ENCODE data around the gene ERBB4. TPM values are rescaled to one million over a fixed set of nuclear protein-coding genes. Genes with fewer than 3 reads are reported as not detected.

The ERBB4 gene
- total RNA-seq, 5 donors from 2014 or later (not counting 1 experiment from before 2014, with no cell fraction given) = 0.03 to 0.06 TPM; not detected in 3

DNA sequence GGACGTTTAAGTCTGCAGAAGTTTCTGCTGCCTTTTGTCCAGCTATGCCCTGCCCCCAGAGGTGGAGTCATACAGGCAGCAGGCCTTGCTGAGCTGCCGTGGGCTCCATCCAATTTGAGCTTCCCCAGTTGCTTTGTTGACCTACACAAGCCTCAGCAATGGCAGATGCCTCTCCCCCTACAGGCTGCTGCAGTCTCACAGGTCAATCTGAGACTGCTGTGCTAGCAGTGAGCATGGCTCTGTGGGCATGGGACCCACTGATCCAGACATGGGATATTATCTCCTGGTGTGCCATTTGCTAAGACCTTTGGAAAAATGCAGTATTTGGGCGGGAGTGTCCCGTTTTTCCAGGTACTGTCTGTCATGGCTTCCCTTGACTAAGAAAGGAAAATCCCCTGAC, 726.0 kb downstream of the ERBB4 start:
- Mint-ChIP-seq H3K36me3 (no peaks in the 10 kb centered on the region), H3K27ac (no peak overlapping the region), H3K4me1 (no peaks in the 10 kb centered on the region), H3K4me3 (no peak overlapping the region), H3K9me3 (peaks cover 7 to 10% (median 8%) of the 10 kb centered on the region in 3 donors), H3K27me3 (no peaks in the 10 kb centered on the region)
- H3K27me3 ChIP-seq (replicated peaks in 1 of 2; ENCODE audit: control insufficient read depth in 2 of 2, extremely low read depth in 1 of 2, insufficient read depth in 2 of 2, low read length in 1 of 2) = no peaks in the 10 kb centered on the region
- ATAC-seq (replicated peaks in 1 of 4) (no peak), DNase-seq (no peak)
- CTCF ChIA-PET = no interaction called here
- H3K9me3 ChIP-seq = no peaks in the 10 kb centered on the region
- H3K27ac ChIP-seq (ENCODE audit: low read length) = no peak overlapping the region
- no peaks in the 10 kb centered on the region for H3K36me3 ChIP-seq (ENCODE audit: control insufficient read depth in 2 of 2, extremely low read depth in 1 of 2, insufficient read depth in 1 of 2, low read length in 1 of 2)
- POLR2A ChIA-PET = no interaction called here
- no peaks in the 10 kb centered on the region for H3K4me1 ChIP-seq (ENCODE audit: control insufficient read depth in 1 of 2, extremely low read depth in 1 of 2, insufficient read depth in 2 of 2, low read length in 2 of 2)
- no peak overlapping the region for H3K4me3 ChIP-seq (ENCODE audit: control insufficient read depth in 1 of 2, extremely low read depth in 1 of 2, low read length in 1 of 2)
- 62% methylated on average over 4 of the region's 4 CpGs for WGBS (ENCODE audit: insufficient coverage)

DNA sequence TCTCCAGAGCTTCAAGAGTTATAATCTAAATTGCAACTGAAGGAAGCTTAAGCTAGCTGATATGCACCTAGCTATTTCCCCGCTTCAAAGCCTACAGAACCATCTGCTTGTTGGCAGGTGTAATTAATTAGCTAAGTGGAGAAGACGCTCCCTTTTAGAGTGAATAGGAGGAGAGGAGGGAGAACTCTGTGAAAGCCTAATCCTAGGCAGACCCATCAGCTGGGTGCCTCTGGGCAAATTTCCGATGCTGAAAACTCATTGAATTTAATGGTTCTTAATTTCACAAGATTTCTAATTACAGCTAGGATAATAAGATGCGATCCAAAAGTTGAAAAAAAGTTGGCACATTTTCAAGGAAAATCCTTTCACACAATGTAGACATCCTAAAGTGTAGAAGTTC, 735.9 kb downstream of the ERBB4 start:
- 100% methylated on average over 2 of the region's 4 CpGs for WGBS (ENCODE audit: insufficient coverage)
- no peaks in the 10 kb centered on the region for H3K36me3 Mint-ChIP-seq
- peaks cover 0 to 4% (median 1%) of the 10 kb centered on the region in 3 donors for H3K9me3 Mint-ChIP-seq
- Histone ChIP-seq H3K4me3 (ENCODE audit: control insufficient read depth in 1 of 2, extremely low read depth in 1 of 2, low read length in 1 of 2) (no peak overlapping the region), H3K27me3 (replicated peaks in 1 of 2; ENCODE audit: control insufficient read depth in 2 of 2, extremely low read depth in 1 of 2, insufficient read depth in 2 of 2, low read length in 1 of 2) (no peaks in the 10 kb centered on the region), H3K27ac (ENCODE audit: low read length) (no peak overlapping the region), H3K36me3 (ENCODE audit: control insufficient read depth in 2 of 2, extremely low read depth in 1 of 2, insufficient read depth in 1 of 2, low read length in 1 of 2) (no peaks in the 10 kb centered on the region), H3K9me3 (no peaks in the 10 kb centered on the region), H3K4me1 (ENCODE audit: control insufficient read depth in 1 of 2, extremely low read depth in 1 of 2, insufficient read depth in 2 of 2, low read length in 2 of 2) (no peaks in the 10 kb centered on the region)
- H3K27ac Mint-ChIP-seq = no peak overlapping the region
- no peak overlapping the region for H3K4me3 Mint-ChIP-seq
- H3K27me3 Mint-ChIP-seq = no peaks in the 10 kb centered on the region
- no peak for DNase-seq
- ATAC-seq (replicated peaks in 1 of 4) = no peak
- CTCF ChIA-PET = no interaction called here
- H3K4me1 Mint-ChIP-seq = no peaks in the 10 kb centered on the region
- POLR2A ChIA-PET = no interaction called here

DNA sequence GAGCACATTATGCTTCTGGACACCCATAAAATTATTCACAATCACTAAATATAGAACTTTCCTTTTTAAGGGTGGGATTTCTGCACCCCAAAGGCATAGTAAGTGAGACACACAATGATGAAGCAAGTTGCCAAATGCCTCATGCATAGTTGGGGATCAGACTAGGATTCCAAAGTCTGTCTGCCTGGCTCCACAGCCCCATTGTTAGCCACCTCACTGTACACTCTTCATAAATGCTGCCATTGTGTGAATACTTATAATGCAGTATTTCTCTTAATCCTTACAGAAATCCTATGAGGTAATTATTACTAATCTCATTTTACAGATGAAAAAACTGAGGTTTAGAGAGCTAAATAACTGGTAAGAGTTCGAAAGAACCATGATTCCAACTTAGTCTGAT, 738.6 kb downstream of the ERBB4 start:
- POLR2A ChIA-PET = no interaction called here
- Mint-ChIP-seq H3K36me3 (no peaks in the 10 kb centered on the region), H3K4me3 (no peak overlapping the region), H3K27ac (no peak overlapping the region), H3K9me3 (peaks cover 0 to under 1% (median 0%) of the 10 kb centered on the region in 3 donors), H3K27me3 (no peaks in the 10 kb centered on the region), H3K4me1 (no peaks in the 10 kb centered on the region)
- DNase-seq (no peak), ATAC-seq (replicated peaks in 1 of 4) (no peak)
- Histone ChIP-seq H3K4me1 (ENCODE audit: control insufficient read depth in 1 of 2, extremely low read depth in 1 of 2, insufficient read depth in 2 of 2, low read length in 2 of 2) (no peaks in the 10 kb centered on the region), H3K27me3 (replicated peaks in 1 of 2; ENCODE audit: control insufficient read depth in 2 of 2, extremely low read depth in 1 of 2, insufficient read depth in 2 of 2, low read length in 1 of 2) (no peaks in the 10 kb centered on the region), H3K36me3 (ENCODE audit: control insufficient read depth in 2 of 2, extremely low read depth in 1 of 2, insufficient read depth in 1 of 2, low read length in 1 of 2) (no peaks in the 10 kb centered on the region), H3K27ac (ENCODE audit: low read length) (no peak overlapping the region), H3K4me3 (ENCODE audit: control insufficient read depth in 1 of 2, extremely low read depth in 1 of 2, low read length in 1 of 2) (no peak overlapping the region), H3K9me3 (no peaks in the 10 kb centered on the region)
- no CpG with 5 or more reads among the region's 1 CpG for WGBS (ENCODE audit: insufficient coverage)
- CTCF ChIA-PET = interaction anchor here in 1 of 2 donors (0.8 kb wide), 1 partner anchor 324 kb away, joined by 6 read pairs; no protein-coding TSS in a partner anchor

DNA sequence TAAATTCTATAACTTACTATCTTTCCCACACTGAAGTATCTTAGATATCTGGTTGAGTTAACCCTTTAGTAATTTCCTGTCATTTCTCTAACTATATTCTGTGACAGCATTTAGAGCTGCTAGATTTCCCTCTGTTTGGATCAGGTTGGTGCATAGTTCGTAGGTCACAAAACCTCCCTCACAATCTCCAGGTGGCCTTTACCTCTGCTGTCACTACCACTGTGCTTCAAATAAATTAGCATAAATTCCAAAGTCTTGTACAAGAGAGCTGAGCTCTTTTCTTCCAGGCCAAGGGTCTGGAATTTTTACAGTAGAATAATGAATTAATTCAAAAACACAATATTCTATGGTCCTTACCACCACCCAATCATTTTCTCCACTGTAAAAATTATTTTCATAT, 739.7 kb downstream of the ERBB4 start:
- Mint-ChIP-seq H3K27ac (no peak overlapping the region), H3K4me1 (no peaks in the 10 kb centered on the region), H3K36me3 (no peaks in the 10 kb centered on the region), H3K4me3 (no peak overlapping the region), H3K27me3 (no peaks in the 10 kb centered on the region), H3K9me3 (no peaks in the 10 kb centered on the region)
- no peak overlapping the region for H3K27ac ChIP-seq (ENCODE audit: low read length)
- no peak overlapping the region for H3K4me3 ChIP-seq (ENCODE audit: control insufficient read depth in 1 of 2, extremely low read depth in 1 of 2, low read length in 1 of 2)
- no peaks in the 10 kb centered on the region for H3K9me3 ChIP-seq
- POLR2A ChIA-PET = no interaction called here
- CTCF ChIA-PET = no interaction called here
- H3K27me3 ChIP-seq (replicated peaks in 1 of 2; ENCODE audit: control insufficient read depth in 2 of 2, extremely low read depth in 1 of 2, insufficient read depth in 2 of 2, low read length in 1 of 2) = no peaks in the 10 kb centered on the region
- no peaks in the 10 kb centered on the region for H3K36me3 ChIP-seq (ENCODE audit: control insufficient read depth in 2 of 2, extremely low read depth in 1 of 2, insufficient read depth in 1 of 2, low read length in 1 of 2)
- 100% methylated on average over 1 of the region's 1 CpG for WGBS (ENCODE audit: insufficient coverage)
- no peaks in the 10 kb centered on the region for H3K4me1 ChIP-seq (ENCODE audit: control insufficient read depth in 1 of 2, extremely low read depth in 1 of 2, insufficient read depth in 2 of 2, low read length in 2 of 2)
- no peak for ATAC-seq (replicated peaks in 1 of 4)
- no peak for DNase-seq

DNA sequence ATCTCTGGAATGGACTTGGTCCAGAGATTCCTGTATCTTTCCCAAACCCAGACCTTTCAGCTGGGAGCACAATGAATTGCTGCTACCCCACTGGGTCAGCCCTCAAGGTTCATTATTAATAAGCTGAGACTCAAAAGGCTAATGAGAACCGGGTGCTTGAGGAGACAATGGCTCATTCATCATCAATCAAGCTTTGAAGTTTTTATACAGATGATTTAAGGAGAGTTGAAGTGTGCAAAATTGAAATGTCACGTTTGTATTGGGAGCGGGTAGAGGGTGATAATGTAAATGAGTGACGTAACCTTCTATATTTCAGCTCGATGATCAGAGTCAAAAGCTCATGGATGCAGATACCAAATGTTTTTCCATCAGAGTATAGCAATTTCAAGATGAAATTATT, 744.9 kb downstream of the ERBB4 start:
- Mint-ChIP-seq H3K9me3 (peaks cover 0 to 7% (median 0%) of the 10 kb centered on the region in 3 donors), H3K4me1 (no peaks in the 10 kb centered on the region), H3K27ac (no peak overlapping the region), H3K4me3 (no peak overlapping the region), H3K36me3 (no peaks in the 10 kb centered on the region), H3K27me3 (no peaks in the 10 kb centered on the region)
- no peak overlapping the region for H3K4me3 ChIP-seq (ENCODE audit: control insufficient read depth in 1 of 2, extremely low read depth in 1 of 2, low read length in 1 of 2)
- no peak overlapping the region for H3K27ac ChIP-seq (ENCODE audit: low read length)
- CTCF ChIA-PET = no interaction called here
- no peaks in the 10 kb centered on the region for H3K4me1 ChIP-seq (ENCODE audit: control insufficient read depth in 1 of 2, extremely low read depth in 1 of 2, insufficient read depth in 2 of 2, low read length in 2 of 2)
- ATAC-seq (replicated peaks in 1 of 4) (no peak), DNase-seq (no peak)
- H3K36me3 ChIP-seq (ENCODE audit: control insufficient read depth in 2 of 2, extremely low read depth in 1 of 2, insufficient read depth in 1 of 2, low read length in 1 of 2) = no peaks in the 10 kb centered on the region
- H3K9me3 ChIP-seq = no peaks in the 10 kb centered on the region
- no peaks in the 10 kb centered on the region for H3K27me3 ChIP-seq (replicated peaks in 1 of 2; ENCODE audit: control insufficient read depth in 2 of 2, extremely low read depth in 1 of 2, insufficient read depth in 2 of 2, low read length in 1 of 2)
- WGBS (ENCODE audit: insufficient coverage) = 40% methylated on average over 1 of the region's 5 CpGs
- POLR2A ChIA-PET = no interaction called here

DNA sequence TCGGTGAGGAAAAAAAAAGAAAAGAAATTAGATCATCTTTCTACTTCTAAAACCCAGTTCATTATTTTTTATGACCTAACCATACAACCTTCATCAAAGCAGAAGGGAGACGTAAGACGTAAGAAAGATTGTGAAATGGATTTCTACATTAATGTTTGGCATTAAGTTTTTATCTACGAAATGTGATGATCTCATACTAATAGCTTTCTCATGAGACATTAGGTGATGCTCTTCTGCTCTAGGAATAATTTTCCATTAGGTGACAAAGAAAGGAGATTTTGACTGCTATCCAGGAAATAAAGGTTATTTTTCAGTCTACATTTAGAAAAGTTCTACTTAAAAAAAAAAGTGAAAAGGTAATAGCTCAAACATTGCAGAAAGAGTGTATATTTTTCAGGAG, 748.6 kb downstream of the ERBB4 start:
- Mint-ChIP-seq H3K4me3 (no peak overlapping the region), H3K27me3 (no peaks in the 10 kb centered on the region), H3K27ac (no peak overlapping the region), H3K9me3 (peaks cover 0 to 7% (median 3%) of the 10 kb centered on the region in 3 donors), H3K4me1 (no peaks in the 10 kb centered on the region), H3K36me3 (no peaks in the 10 kb centered on the region)
- no CpG with 5 or more reads among the region's 4 CpGs for WGBS (ENCODE audit: insufficient coverage)
- no peak for DNase-seq
- CTCF ChIA-PET = no interaction called here
- H3K36me3 ChIP-seq (ENCODE audit: control insufficient read depth in 2 of 2, extremely low read depth in 1 of 2, insufficient read depth in 1 of 2, low read length in 1 of 2) = no peaks in the 10 kb centered on the region
- no peak overlapping the region for H3K27ac ChIP-seq (ENCODE audit: low read length)
- H3K4me1 ChIP-seq (ENCODE audit: control insufficient read depth in 1 of 2, extremely low read depth in 1 of 2, insufficient read depth in 2 of 2, low read length in 2 of 2) = no peaks in the 10 kb centered on the region
- POLR2A ChIA-PET = no interaction called here
- ATAC-seq (replicated peaks in 1 of 4) = no peak
- no peak overlapping the region for H3K4me3 ChIP-seq (ENCODE audit: control insufficient read depth in 1 of 2, extremely low read depth in 1 of 2, low read length in 1 of 2)
- H3K9me3 ChIP-seq = no peaks in the 10 kb centered on the region
- no peaks in the 10 kb centered on the region for H3K27me3 ChIP-seq (replicated peaks in 1 of 2; ENCODE audit: control insufficient read depth in 2 of 2, extremely low read depth in 1 of 2, insufficient read depth in 2 of 2, low read length in 1 of 2)

DNA sequence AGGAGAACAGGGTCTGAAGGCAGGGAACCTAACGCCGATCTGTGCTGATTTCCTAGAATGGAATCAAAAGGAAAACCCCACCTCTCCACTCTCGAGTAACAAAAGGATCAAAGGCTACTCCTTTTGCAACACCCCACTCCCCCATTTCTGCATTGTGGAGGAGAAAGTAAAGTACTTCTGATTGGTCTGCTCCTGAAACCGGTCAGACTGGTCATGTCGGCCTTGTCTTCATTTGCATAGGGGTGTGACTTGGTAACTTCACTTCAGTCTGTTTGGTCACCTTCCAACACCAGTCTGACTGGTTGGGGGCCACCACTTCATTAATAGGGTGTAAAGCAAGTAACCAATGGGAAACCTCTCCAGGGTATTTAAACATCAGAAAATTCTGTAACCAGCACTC, 771.9 kb downstream of the ERBB4 start:
- H3K4me1 ChIP-seq (ENCODE audit: control insufficient read depth in 1 of 2, extremely low read depth in 1 of 2, insufficient read depth in 2 of 2, low read length in 2 of 2) = no peaks in the 10 kb centered on the region
- H3K36me3 Mint-ChIP-seq = no peaks in the 10 kb centered on the region
- H3K9me3 ChIP-seq = no peaks in the 10 kb centered on the region
- no peak overlapping the region for H3K4me3 Mint-ChIP-seq
- H3K4me1 Mint-ChIP-seq = no peaks in the 10 kb centered on the region
- H3K27me3 ChIP-seq (replicated peaks in 1 of 2; ENCODE audit: control insufficient read depth in 2 of 2, extremely low read depth in 1 of 2, insufficient read depth in 2 of 2, low read length in 1 of 2) = no peaks in the 10 kb centered on the region
- no peak overlapping the region for H3K27ac ChIP-seq (ENCODE audit: low read length)
- H3K27ac Mint-ChIP-seq = no peak overlapping the region
- POLR2A ChIA-PET = no interaction called here
- ATAC-seq (replicated peaks in 1 of 4) = no peak
- no peak overlapping the region for H3K4me3 ChIP-seq (ENCODE audit: control insufficient read depth in 1 of 2, extremely low read depth in 1 of 2, low read length in 1 of 2)
- no CpG with 5 or more reads among the region's 5 CpGs for WGBS (ENCODE audit: insufficient coverage)
- no peaks in the 10 kb centered on the region for H3K36me3 ChIP-seq (ENCODE audit: control insufficient read depth in 2 of 2, extremely low read depth in 1 of 2, insufficient read depth in 1 of 2, low read length in 1 of 2)
- peaks cover 4 to 10% (median 5%) of the 10 kb centered on the region in 3 donors for H3K9me3 Mint-ChIP-seq
- CTCF ChIA-PET = no interaction called here
- H3K27me3 Mint-ChIP-seq = no peaks in the 10 kb centered on the region
- no peak for DNase-seq

All from T-cell (primary cell).